Measurements from ENCODE around the gene PLA2G2F.

DNA sequence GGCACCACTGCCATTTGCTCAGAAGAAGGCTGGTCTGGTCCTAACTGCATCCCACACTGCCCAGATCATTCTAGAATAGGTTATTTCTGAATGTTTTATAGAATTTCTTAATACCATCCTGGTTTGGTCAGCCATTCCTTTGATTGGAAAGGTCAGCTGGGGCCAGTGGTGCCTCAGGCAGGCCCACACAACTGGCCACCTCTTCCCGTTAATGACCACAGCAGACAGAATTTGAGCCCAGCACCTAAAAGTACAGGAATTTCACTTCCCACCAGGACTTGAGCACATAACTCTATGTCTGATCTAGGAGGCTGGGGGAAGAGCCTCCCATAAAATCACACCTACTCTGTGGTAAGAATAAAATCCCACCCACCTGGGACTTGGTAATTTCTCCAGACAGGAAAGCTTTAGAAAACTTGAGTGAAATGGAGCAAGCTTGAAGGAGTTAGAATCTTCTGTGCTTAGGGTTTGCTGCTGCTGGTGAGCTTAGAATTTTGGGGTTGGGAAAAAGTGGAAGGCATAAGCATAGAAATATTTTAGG, 53.8 kb downstream of the PLA2G2F start:
- TF ChIP-seq CTCF (IDR thresholded peaks at IDR 0.05) (no peak), POLR2A (IDR thresholded peaks at IDR 0.05) (no peak)
